Neural cell (in vitro differentiated cells): ENCODE measurements around the gene EYS. TPM values are rescaled to one million over a fixed set of nuclear protein-coding genes. Genes with fewer than 3 reads are reported as not detected.

Experiments used
- H2AFZ ChIP-seq: fragments of 200-600, 300-800 bp; sonication (generic), shearing (Covaris generic); 2 replicates; pipeline ENCODE4 v1.6.0; 2014; ENCODE audit warnings: low read depth, mild to moderate bottlenecking, antibody characterized with exemption, low read length, moderate library complexity
- H3F3A ChIP-seq: fragments of 200-600 bp; shearing (Covaris generic); 2 replicates; pipeline ENCODE4 v1.6.1; 2016; ENCODE audit warnings: mild to moderate bottlenecking, moderate library complexity, mixed read lengths, antibody characterized with exemption, low read length; ENCODE audit not compliant: insufficient read depth, poor library complexity, severe bottlenecking
- H3K27ac ChIP-seq: fragments of 200-600, 300-800 bp; sonication (generic), shearing (Covaris generic); 2 replicates; pipeline ENCODE4 v1.5.1; 2014; ENCODE audit warnings: mild to moderate bottlenecking, low read length, moderate library complexity
- H3K27me3 ChIP-seq: fragments of 300-800, 200-600 bp; sonication (generic), shearing (Covaris generic); 2 replicates; pipeline ENCODE4 v1.6.0; 2014; ENCODE audit warnings: mild to moderate bottlenecking, low read depth, low read length, moderate library complexity; ENCODE audit not compliant: insufficient read depth
- H3K36me3 ChIP-seq: fragments of 300-800, 200-600 bp; sonication (generic), shearing (Covaris generic); 2 replicates; pipeline ENCODE4 v1.5.1; 2014; ENCODE audit warnings: mild to moderate bottlenecking, antibody characterized with exemption, low read length, moderate library complexity; ENCODE audit not compliant: insufficient read depth
- H3K4me2 ChIP-seq: fragments of 300-800, 200-600 bp; sonication (generic), shearing (Covaris generic); 2 replicates; pipeline ENCODE4 v1.6.0; 2014; ENCODE audit warnings: mild to moderate bottlenecking, low read length
- H3K4me3 ChIP-seq: fragments of 300-800, 200-600 bp; sonication (generic), shearing (Covaris generic); 2 replicates; pipeline ENCODE4 v1.5.1; 2014; ENCODE audit warnings: mild to moderate bottlenecking, low read length, moderate library complexity
- H3K79me2 ChIP-seq: fragments of 200-600 bp; shearing (Covaris generic); replicated peaks from 2 replicates; pipeline ENCODE4 v1.6.0; 2014; ENCODE audit warnings: mild to moderate bottlenecking, low read length, moderate library complexity; ENCODE audit not compliant: insufficient read depth
- H3K9ac ChIP-seq: fragments of 300-800, 200-600 bp; sonication (generic), shearing (Covaris generic); 2 replicates; pipeline ENCODE4 v1.6.1; 2016; ENCODE audit warnings: mild to moderate bottlenecking, low read length, mixed read lengths
- H3K9me2 ChIP-seq: fragments of 200-600 bp; shearing (Covaris generic); 2 replicates; pipeline ENCODE4 v1.6.1; 2016; ENCODE audit warnings: mild to moderate bottlenecking, low read length, mixed read lengths; ENCODE audit not compliant: insufficient read depth
- H3K9me3 ChIP-seq: fragments of 200-600, 300-800 bp; sonication (generic), shearing (Covaris generic); 2 replicates; pipeline ENCODE4 v1.6.1; 2016; ENCODE audit warnings: mild to moderate bottlenecking, mixed run types, low read length, moderate library complexity, mixed read lengths
- H4K20me1 ChIP-seq: fragments of 200-600 bp; shearing (Covaris generic); 2 replicates; pipeline ENCODE4 v1.6.1; 2016; ENCODE audit warnings: mild to moderate bottlenecking, mixed run types; ENCODE audit not compliant: insufficient read depth
- EP300 ChIP-seq: fragments of 450-650 bp; conservative IDR thresholded peaks from 2 replicates; pipeline ENCODE4 v1.6.1; 2014; ENCODE audit warnings: antibody characterized with exemption, mild to moderate bottlenecking, moderate library complexity; ENCODE audit not compliant: poor library complexity, severe bottlenecking
- EZH2 ChIP-seq: fragments of 200-600, 300-800 bp; shearing (Covaris generic), sonication (generic); IDR thresholded peaks from 2 replicates; pipeline ENCODE4 v1.6.1; 2014; ENCODE audit warnings: antibody characterized with exemption, low read length, borderline replicate concordance, mild to moderate bottlenecking; ENCODE audit not compliant: insufficient read depth, poor library complexity, severe bottlenecking
- MXI1 ChIP-seq: fragments of 450-650 bp; conservative IDR thresholded peaks from 2 replicates; pipeline ENCODE4 v1.6.1; 2014; ENCODE audit warnings: antibody characterized with exemption, mild to moderate bottlenecking; ENCODE audit not compliant: poor library complexity, severe bottlenecking
- POLR2AphosphoS5 ChIP-seq: IDR thresholded peaks from 2 replicates; pipeline ENCODE4 v1.6.1; 2012
- RAD21 ChIP-seq: fragments of 450-650 bp; conservative IDR thresholded peaks from 2 replicates; pipeline ENCODE4 v1.6.1; 2014; ENCODE audit warnings: antibody characterized with exemption, mild to moderate bottlenecking, moderate library complexity
- SMC3 ChIP-seq: fragments of 450-650 bp; conservative IDR thresholded peaks from 2 replicates; pipeline ENCODE4 v1.6.1; 2014; ENCODE audit warnings: antibody characterized with exemption, mild to moderate bottlenecking, moderate library complexity; ENCODE audit not compliant: poor library complexity
- TAF1 ChIP-seq: IDR thresholded peaks from 2 replicates; pipeline ENCODE4 v1.6.1; 2012; ENCODE audit warnings: low read depth
- polyA plus RNA-seq: library from polyadenylated mRNA; depleted of rRNA; stranded (reverse); fragments of >200 nt; gene quantifications from 2 replicates; pipeline ENCODE4 v1.2.3, GENCODE V29; 2014
- TF ChIP-seq, protein P1 (sequence below): IDR thresholded peaks from 2 replicates; pipeline ENCODE4 v1.6.1; 2012; ENCODE audit warnings: borderline replicate concordance
- TF ChIP-seq, protein P2 (sequence below): fragments of 450-650 bp; IDR thresholded peaks from 2 replicates; pipeline ENCODE4 v1.5.1; 2014; ENCODE audit warnings: antibody characterized with exemption, mild to moderate bottlenecking, moderate library complexity; ENCODE audit not compliant: poor library complexity, severe bottlenecking

The EYS gene
- polyA plus RNA-seq, 1 donor from 2014 or later: 0.38 TPM

GRCh38 chr6:65161661-65162060 is 545.4 kb downstream of the EYS start:
- TF ChIP-seq, protein P1, sequence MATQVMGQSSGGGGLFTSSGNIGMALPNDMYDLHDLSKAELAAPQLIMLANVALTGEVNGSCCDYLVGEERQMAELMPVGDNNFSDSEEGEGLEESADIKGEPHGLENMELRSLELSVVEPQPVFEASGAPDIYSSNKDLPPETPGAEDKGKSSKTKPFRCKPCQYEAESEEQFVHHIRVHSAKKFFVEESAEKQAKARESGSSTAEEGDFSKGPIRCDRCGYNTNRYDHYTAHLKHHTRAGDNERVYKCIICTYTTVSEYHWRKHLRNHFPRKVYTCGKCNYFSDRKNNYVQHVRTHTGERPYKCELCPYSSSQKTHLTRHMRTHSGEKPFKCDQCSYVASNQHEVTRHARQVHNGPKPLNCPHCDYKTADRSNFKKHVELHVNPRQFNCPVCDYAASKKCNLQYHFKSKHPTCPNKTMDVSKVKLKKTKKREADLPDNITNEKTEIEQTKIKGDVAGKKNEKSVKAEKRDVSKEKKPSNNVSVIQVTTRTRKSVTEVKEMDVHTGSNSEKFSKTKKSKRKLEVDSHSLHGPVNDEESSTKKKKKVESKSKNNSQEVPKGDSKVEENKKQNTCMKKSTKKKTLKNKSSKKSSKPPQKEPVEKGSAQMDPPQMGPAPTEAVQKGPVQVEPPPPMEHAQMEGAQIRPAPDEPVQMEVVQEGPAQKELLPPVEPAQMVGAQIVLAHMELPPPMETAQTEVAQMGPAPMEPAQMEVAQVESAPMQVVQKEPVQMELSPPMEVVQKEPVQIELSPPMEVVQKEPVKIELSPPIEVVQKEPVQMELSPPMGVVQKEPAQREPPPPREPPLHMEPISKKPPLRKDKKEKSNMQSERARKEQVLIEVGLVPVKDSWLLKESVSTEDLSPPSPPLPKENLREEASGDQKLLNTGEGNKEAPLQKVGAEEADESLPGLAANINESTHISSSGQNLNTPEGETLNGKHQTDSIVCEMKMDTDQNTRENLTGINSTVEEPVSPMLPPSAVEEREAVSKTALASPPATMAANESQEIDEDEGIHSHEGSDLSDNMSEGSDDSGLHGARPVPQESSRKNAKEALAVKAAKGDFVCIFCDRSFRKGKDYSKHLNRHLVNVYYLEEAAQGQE: no peak
- TF ChIP-seq RAD21 (no peak), EZH2 (no peak), POLR2AphosphoS5 (no peak)
- Histone ChIP-seq H3K4me3 (no peak overlapping the region), H2AFZ (no peak overlapping the region), H3K9me3 (no peaks in the 10 kb centered on the region), H3K27ac (no peak overlapping the region), H3F3A (no peaks in the 10 kb centered on the region), H3K36me3 (no peaks in the 10 kb centered on the region), H3K9ac (no peak overlapping the region), H4K20me1 (no peaks in the 10 kb centered on the region), H3K79me2 (no peaks in the 10 kb centered on the region), H3K4me2 (no peak overlapping the region), H3K9me2 (no peaks in the 10 kb centered on the region), H3K27me3 (no peaks in the 10 kb centered on the region)

GRCh38 chr6:65157025-65157424 is 550.0 kb downstream of the EYS start:
- Histone ChIP-seq H3K27ac (no peak overlapping the region), H3K79me2 (no peaks in the 10 kb centered on the region), H4K20me1 (no peaks in the 10 kb centered on the region), H3F3A (no peaks in the 10 kb centered on the region), H2AFZ (no peak overlapping the region), H3K36me3 (no peaks in the 10 kb centered on the region), H3K9me3 (no peaks in the 10 kb centered on the region), H3K27me3 (no peaks in the 10 kb centered on the region), H3K9ac (no peak overlapping the region), H3K4me3 (no peak overlapping the region), H3K4me2 (no peak overlapping the region), H3K9me2 (no peaks in the 10 kb centered on the region)
- TF ChIP-seq POLR2AphosphoS5: no peak
- no peak for TF ChIP-seq TAF1
- no peak for TF ChIP-seq MXI1
- no peak for TF ChIP-seq SMC3
- TF ChIP-seq, protein P2, sequence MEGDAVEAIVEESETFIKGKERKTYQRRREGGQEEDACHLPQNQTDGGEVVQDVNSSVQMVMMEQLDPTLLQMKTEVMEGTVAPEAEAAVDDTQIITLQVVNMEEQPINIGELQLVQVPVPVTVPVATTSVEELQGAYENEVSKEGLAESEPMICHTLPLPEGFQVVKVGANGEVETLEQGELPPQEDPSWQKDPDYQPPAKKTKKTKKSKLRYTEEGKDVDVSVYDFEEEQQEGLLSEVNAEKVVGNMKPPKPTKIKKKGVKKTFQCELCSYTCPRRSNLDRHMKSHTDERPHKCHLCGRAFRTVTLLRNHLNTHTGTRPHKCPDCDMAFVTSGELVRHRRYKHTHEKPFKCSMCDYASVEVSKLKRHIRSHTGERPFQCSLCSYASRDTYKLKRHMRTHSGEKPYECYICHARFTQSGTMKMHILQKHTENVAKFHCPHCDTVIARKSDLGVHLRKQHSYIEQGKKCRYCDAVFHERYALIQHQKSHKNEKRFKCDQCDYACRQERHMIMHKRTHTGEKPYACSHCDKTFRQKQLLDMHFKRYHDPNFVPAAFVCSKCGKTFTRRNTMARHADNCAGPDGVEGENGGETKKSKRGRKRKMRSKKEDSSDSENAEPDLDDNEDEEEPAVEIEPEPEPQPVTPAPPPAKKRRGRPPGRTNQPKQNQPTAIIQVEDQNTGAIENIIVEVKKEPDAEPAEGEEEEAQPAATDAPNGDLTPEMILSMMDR: no peak
- no peak for TF ChIP-seq RAD21
- TF ChIP-seq EZH2: no peak
- no peak for TF ChIP-seq EP300
- TF ChIP-seq, protein P1: no peak
